Endodermal cell (in vitro differentiated cells): Measurements from ENCODE around the gene OMA1. TPM values are rescaled to one million over a fixed set of nuclear protein-coding genes. Genes with fewer than 3 reads are reported as not detected.
"Not testable (repeated sequence)": the region's sequence is repeated elsewhere in the genome, so short reads cannot be mapped to it uniquely, and the experiment has no call there.

ENCODE experiments used
- DNase-seq: peaks from one replicate; pipeline ENCODE4 v3.0.0-alpha.2; 2017
- H3K27ac ChIP-seq: 2 replicates; pipeline ENCODE4 v1.5.1; 2013; ENCODE audit warnings: mild to moderate bottlenecking, low read depth, low read length, moderate library complexity
- H3K27me3 ChIP-seq: 2 replicates; pipeline ENCODE4 v1.6.1; 2013; ENCODE audit warnings: mild to moderate bottlenecking, low read length, moderate library complexity; ENCODE audit not compliant: insufficient read depth, control insufficient read depth, poor library complexity, severe bottlenecking
- H3K36me3 ChIP-seq: 2 replicates; pipeline ENCODE4 v1.7.0; 2013; ENCODE audit warnings: mild to moderate bottlenecking, low read length, moderate library complexity; ENCODE audit not compliant: control insufficient read depth, insufficient read depth
- H3K4me1 ChIP-seq: one replicate; pipeline ENCODE4 v1.7.0; 2013; ENCODE audit warnings: low read length; ENCODE audit not compliant: control insufficient read depth, insufficient read depth
- H3K4me3 ChIP-seq: 2 replicates; pipeline ENCODE4 v1.5.1; 2013; ENCODE audit warnings: mild to moderate bottlenecking, low read length, moderate library complexity
- H3K9ac ChIP-seq: 2 replicates; pipeline ENCODE4 v1.6.1; 2013; ENCODE audit warnings: mild to moderate bottlenecking, low read length, moderate library complexity; ENCODE audit not compliant: poor library complexity, severe bottlenecking; ENCODE audit errors: extremely low read depth
- H3K9me3 ChIP-seq: 2 replicates; pipeline ENCODE4 v1.6.1; 2013; ENCODE audit warnings: mild to moderate bottlenecking, low read length, moderate library complexity; ENCODE audit not compliant: control insufficient read depth
- H3K27ac Mint-ChIP-seq: 2 replicates; pipeline ENCODE4 v1.8.0; 2020; ENCODE audit warnings: mixed read lengths
- H3K27me3 Mint-ChIP-seq: 2 replicates; pipeline ENCODE4 v1.8.0; 2021; ENCODE audit warnings: mild to moderate bottlenecking, mixed read lengths; ENCODE audit not compliant: insufficient read depth
- H3K36me3 Mint-ChIP-seq: 2 replicates; pipeline ENCODE4 v1.8.0; 2020; ENCODE audit warnings: low read depth, mixed read lengths
- H3K4me1 Mint-ChIP-seq: 2 replicates; pipeline ENCODE4 v1.8.0; 2020; ENCODE audit warnings: mixed read lengths
- H3K4me3 Mint-ChIP-seq: 2 replicates; pipeline ENCODE4 v1.8.0; 2020; ENCODE audit warnings: mild to moderate bottlenecking, moderate library complexity, mixed read lengths
- H3K9me3 Mint-ChIP-seq: 2 replicates; pipeline ENCODE4 v1.8.0; 2020; ENCODE audit warnings: mild to moderate bottlenecking, mixed read lengths
- WGBS, 2 experiments: methylation state at CpG; one replicate each; pipeline versions ENCODE4 v1.1.5 to v1.1.7; 2013; ENCODE audit warnings: missing lambda C conversion rate in 2 of 2, mixed read lengths in 1 of 2; ENCODE audit not compliant: insufficient coverage in 1 of 2, insufficient read length in 1 of 2; 5-methylcytosine and 5-hydroxymethylcytosine counted together
- total RNA-seq, 2 donors: library from RNA; stranded (reverse); fragmentation: NEBNext Ultra II Directional in 1 of 2; extraction: Animal tissue kit (Norgen Biotek cat#: 25700) in 1 of 2; gene quantifications; 2 replicates in 1 of 2; 3 replicates in 1 of 2; pipeline ENCODE4 v1.2.1, GENCODE V29; 2021
- TF ChIP-seq, protein P1 (sequence below): fragments of 200-600 bp; sonication (generic); conservative IDR thresholded peaks from 2 replicates; pipeline ENCODE4 v1.5.0; 2021; ENCODE audit warnings: antibody characterized with exemption, mild to moderate bottlenecking

Gene OMA1
- total RNA-seq, 2 donors from 2014 or later, result 13.0 to 18.4 TPM

DNA sequence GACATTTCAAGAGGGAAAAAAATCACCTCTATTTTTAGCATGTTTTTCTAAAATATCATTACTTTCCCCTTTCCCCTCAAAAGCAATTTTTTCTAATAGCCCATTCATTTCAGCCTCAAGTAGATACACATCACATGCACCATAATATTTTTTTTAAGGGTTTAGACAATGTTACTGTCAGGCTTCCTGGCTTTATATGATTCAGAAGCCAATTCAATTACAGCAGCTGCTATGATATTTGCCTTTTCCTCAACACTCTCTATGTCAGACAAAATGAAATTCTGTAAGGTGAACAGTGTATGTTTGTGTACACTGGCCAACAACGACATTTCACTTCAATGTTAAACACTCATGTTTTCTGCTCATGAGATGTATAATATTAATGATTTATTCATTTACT lies 46.5 kb downstream of the OMA1 start:
- H3K9ac ChIP-seq, result no peak overlapping the region
- TF ChIP-seq, protein P1, sequence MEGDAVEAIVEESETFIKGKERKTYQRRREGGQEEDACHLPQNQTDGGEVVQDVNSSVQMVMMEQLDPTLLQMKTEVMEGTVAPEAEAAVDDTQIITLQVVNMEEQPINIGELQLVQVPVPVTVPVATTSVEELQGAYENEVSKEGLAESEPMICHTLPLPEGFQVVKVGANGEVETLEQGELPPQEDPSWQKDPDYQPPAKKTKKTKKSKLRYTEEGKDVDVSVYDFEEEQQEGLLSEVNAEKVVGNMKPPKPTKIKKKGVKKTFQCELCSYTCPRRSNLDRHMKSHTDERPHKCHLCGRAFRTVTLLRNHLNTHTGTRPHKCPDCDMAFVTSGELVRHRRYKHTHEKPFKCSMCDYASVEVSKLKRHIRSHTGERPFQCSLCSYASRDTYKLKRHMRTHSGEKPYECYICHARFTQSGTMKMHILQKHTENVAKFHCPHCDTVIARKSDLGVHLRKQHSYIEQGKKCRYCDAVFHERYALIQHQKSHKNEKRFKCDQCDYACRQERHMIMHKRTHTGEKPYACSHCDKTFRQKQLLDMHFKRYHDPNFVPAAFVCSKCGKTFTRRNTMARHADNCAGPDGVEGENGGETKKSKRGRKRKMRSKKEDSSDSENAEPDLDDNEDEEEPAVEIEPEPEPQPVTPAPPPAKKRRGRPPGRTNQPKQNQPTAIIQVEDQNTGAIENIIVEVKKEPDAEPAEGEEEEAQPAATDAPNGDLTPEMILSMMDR, result no peak
- H3K36me3 ChIP-seq, result no peaks in the 10 kb centered on the region
- Mint-ChIP-seq H3K4me3 (no peak overlapping the region), H3K9me3 (peaks cover under 1% of the 10 kb centered on the region), H3K27me3 (no peaks in the 10 kb centered on the region), H3K4me1 (peaks cover 5% of the 10 kb centered on the region), H3K36me3 (peaks cover 2% of the 10 kb centered on the region), H3K27ac (no peak overlapping the region)
- no peak for DNase-seq
- H3K4me1 ChIP-seq, result no peaks in the 10 kb centered on the region
- no peaks in the 10 kb centered on the region for H3K9me3 ChIP-seq
- H3K27ac ChIP-seq, result no peak overlapping the region
- H3K27me3 ChIP-seq, result no peaks in the 10 kb centered on the region
- no CpG with 5 or more reads among the region's 1 CpG for WGBS, 2 experiments
- H3K4me3 ChIP-seq, result no peak overlapping the region

DNA sequence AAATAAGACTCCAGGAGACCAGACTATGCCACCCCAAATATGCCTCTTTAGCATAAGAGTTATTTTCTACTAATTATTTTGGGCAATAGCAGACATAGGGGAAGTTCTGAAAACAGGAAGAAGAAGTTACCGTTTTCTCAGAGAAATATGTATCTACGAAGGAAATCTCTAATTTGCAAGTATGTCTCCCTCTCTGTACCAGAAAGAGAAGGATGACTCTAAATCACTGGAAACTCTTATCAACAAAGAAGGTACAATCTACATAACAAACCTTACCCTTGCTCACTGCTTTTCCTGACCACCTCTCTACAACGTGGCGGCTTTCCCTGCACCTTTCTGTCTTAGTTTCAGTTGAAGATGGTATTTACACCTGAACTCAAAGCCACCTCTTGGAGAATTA lies 49.0 kb downstream of the OMA1 start:
- H3K9me3 Mint-ChIP-seq, result peaks cover 4% of the 10 kb centered on the region
- Histone ChIP-seq H3K36me3 (no peaks in the 10 kb centered on the region), H3K4me1 (no peaks in the 10 kb centered on the region), H3K9ac (no peak overlapping the region), H3K27ac (no peak overlapping the region), H3K27me3 (no peaks in the 10 kb centered on the region), H3K9me3 (no peaks in the 10 kb centered on the region), H3K4me3 (no peak overlapping the region)
- peaks cover 5% of the 10 kb centered on the region for H3K4me1 Mint-ChIP-seq
- no peak overlapping the region for H3K27ac Mint-ChIP-seq
- no peak overlapping the region for H3K4me3 Mint-ChIP-seq
- TF ChIP-seq, protein P1, result no peak
- WGBS, 2 experiments, result 78 to 83% methylated on average over 4 of the region's 4 CpGs
- H3K27me3 Mint-ChIP-seq, result no peaks in the 10 kb centered on the region
- no peak for DNase-seq
- peaks cover 3% of the 10 kb centered on the region for H3K36me3 Mint-ChIP-seq

DNA sequence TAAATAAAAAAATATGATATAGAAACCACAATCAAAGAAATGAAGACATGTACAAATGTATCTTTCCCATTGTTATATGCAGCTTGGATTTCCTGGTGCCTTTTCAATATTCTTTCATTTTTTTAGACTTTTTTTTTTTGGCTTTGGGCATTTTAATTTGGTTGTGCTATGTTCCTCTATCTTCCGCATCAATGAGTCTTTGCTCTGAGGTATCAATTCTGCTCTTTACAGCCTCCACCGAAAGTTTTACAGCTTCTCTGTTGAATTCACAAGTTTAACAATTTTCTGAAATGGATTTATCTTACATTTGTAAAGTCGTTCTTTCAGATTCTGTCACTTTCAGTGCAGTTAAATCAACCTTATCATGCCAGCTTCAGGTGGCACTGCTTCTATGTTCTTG lies 50.5 kb downstream of the OMA1 start:
- Mint-ChIP-seq H3K9me3 (peaks cover 11% of the 10 kb centered on the region), H3K27me3 (no peaks in the 10 kb centered on the region), H3K36me3 (peaks cover 11% of the 10 kb centered on the region), H3K27ac (no peak overlapping the region), H3K4me3 (no peak overlapping the region), H3K4me1 (peaks cover 5% of the 10 kb centered on the region)
- no peaks in the 10 kb centered on the region for H3K36me3 ChIP-seq
- WGBS, 2 experiments, result 90 to 95% methylated on average over 3 of the region's 3 CpGs
- H3K4me3 ChIP-seq, result no peak overlapping the region
- TF ChIP-seq, protein P1, result no peak
- DNase-seq, result no peak
- no peak overlapping the region for H3K27ac ChIP-seq
- H3K9me3 ChIP-seq, result no peaks in the 10 kb centered on the region
- H3K9ac ChIP-seq, result no peak overlapping the region
- no peaks in the 10 kb centered on the region for H3K27me3 ChIP-seq
- H3K4me1 ChIP-seq, result no peaks in the 10 kb centered on the region

DNA sequence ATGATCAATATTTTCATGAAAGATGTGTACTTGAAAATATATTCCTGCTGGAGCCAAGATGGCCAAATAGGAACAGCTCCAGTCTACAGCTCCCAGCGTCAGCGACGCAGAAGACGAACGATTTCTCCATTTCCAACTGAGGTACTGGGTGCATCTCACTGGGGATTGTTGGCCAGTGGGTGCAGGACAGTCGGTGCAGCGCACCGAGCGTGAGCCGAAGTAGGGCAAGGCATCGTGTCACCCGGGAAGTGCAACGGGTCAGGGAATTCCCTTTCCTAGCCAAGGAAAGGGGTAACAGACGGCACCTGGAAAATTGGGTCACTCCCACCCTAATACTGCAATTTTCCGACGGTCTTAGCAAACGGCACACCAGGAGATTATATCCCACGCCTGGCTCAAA lies 57.6 kb downstream of the OMA1 start:
- not testable (repeated sequence) for H3K4me1 Mint-ChIP-seq, H3K9ac ChIP-seq, H3K4me1 ChIP-seq, H3K27me3 ChIP-seq, H3K36me3 ChIP-seq, H3K27me3 Mint-ChIP-seq, H3K4me3 Mint-ChIP-seq, H3K4me3 ChIP-seq, H3K27ac Mint-ChIP-seq, H3K27ac ChIP-seq, DNase-seq
- Mint-ChIP-seq H3K9me3 (peaks cover 28% of the 10 kb centered on the region), H3K36me3 (peaks cover 21% of the 10 kb centered on the region)
- 96 to 100% methylated on average over 4 to 18 of the region's 18 CpGs for WGBS, 2 experiments
- H3K9me3 ChIP-seq, result peaks cover 10% of the 10 kb centered on the region
